IMR-90 (cell line): ENCODE data around the gene TMEM43. TPM values are rescaled to one million over a fixed set of nuclear protein-coding genes. Genes with fewer than 3 reads are reported as not detected.

Experiments
- ATAC-seq: fragments of 200-7000 bp; cut with Tn5 transposase; 2 replicates; pipeline ENCODE4 v1.9.1; 2020; ENCODE audit warnings: low read depth, mild to moderate bottlenecking, moderate library complexity
- BruUV-seq: library from RNA; stranded (reverse); fragments of 400-500 nt; replicated peaks from 2 replicates; lab custom pipeline; 2021; lab: Mats Ljungman, UMichigan
- CTCF ChIA-PET: fragments of 300-600 bp; formaldehyde crosslinking; extraction: SDS; loops from one replicate; lab custom pipeline; 2021; ENCODE audit warnings: antibody characterized with exemption; lab: Yijun Ruan, JAX
- POLR2A ChIA-PET: fragments of 300-600 bp; sonication (Branson Sonifier 250); formaldehyde crosslinking; loops from one replicate; lab custom pipeline; 2022; ENCODE audit warnings: antibody characterized with exemption; ENCODE audit not compliant: unreplicated experiment; lab: Charles Lee
- DNase-seq: peaks from one replicate; pipeline ENCODE4 v3.0.0; 2013
- H2AFZ ChIP-seq: replicated peaks from 2 replicates; pipeline ENCODE3; 2013; ENCODE audit warnings: low read length, mild to moderate bottlenecking; ENCODE audit not compliant: poor library complexity
- H2AK5ac ChIP-seq: 2 replicates; pipeline ENCODE4 v1.6.1; 2013; ENCODE audit warnings: low read depth, low read length, inconsistent platforms
- H2AK9ac ChIP-seq: replicated peaks from 2 replicates; pipeline ENCODE3; 2013; ENCODE audit warnings: mild to moderate bottlenecking, low read depth, low read length, moderate library complexity; ENCODE audit not compliant: poor library complexity
- H2BK120ac ChIP-seq: 2 replicates; pipeline ENCODE4 v1.6.1; 2013; ENCODE audit warnings: low read depth, low read length, inconsistent platforms
- H2BK15ac ChIP-seq: 3 replicates; pipeline ENCODE4 v1.6.1; 2013; ENCODE audit warnings: low read depth, low read length, inconsistent platforms
- H2BK20ac ChIP-seq: 2 replicates; pipeline ENCODE4 v1.6.1; 2013; ENCODE audit warnings: low read depth, mild to moderate bottlenecking, inconsistent platforms, low read length, moderate library complexity
- H2BK5ac ChIP-seq: 2 replicates; pipeline ENCODE4 v1.6.1; 2013; ENCODE audit warnings: mild to moderate bottlenecking, low read depth, low read length, inconsistent platforms; ENCODE audit not compliant: poor library complexity, severe bottlenecking
- H3K14ac ChIP-seq: replicated peaks from 2 replicates; pipeline ENCODE4 v1.6.1; 2013; ENCODE audit warnings: low read depth, low read length, inconsistent platforms
- H3K18ac ChIP-seq: 2 replicates; pipeline ENCODE4 v1.6.1; 2013; ENCODE audit warnings: low read depth, low read length, control low read depth
- H3K23ac ChIP-seq: 2 replicates; pipeline ENCODE4 v1.6.1; 2013; ENCODE audit warnings: low read depth, low read length, inconsistent platforms
- H3K27ac ChIP-seq: 2 replicates; pipeline ENCODE4 v1.5.1; 2013; ENCODE audit warnings: mild to moderate bottlenecking, control low read depth, low read length; ENCODE audit not compliant: insufficient read depth
- H3K27me3 ChIP-seq: 2 replicates; pipeline ENCODE4 v1.6.1; 2013; ENCODE audit warnings: low read length; ENCODE audit not compliant: control insufficient read depth, insufficient read depth
- H3K36me3 ChIP-seq: 2 replicates; pipeline ENCODE4 v1.6.1; 2013; ENCODE audit warnings: low read length, mixed read lengths; ENCODE audit not compliant: control insufficient read depth, insufficient read depth
- H3K4ac ChIP-seq: 2 replicates; pipeline ENCODE4 v1.6.1; 2013; ENCODE audit warnings: low read depth, low read length, inconsistent platforms
- H3K4me1 ChIP-seq: 2 replicates; pipeline ENCODE4 v1.6.1; 2013; ENCODE audit warnings: low read length, mixed read lengths; ENCODE audit not compliant: control insufficient read depth, insufficient read depth
- H3K4me2 ChIP-seq: 2 replicates; pipeline ENCODE4 v1.6.1; 2013; ENCODE audit warnings: low read depth, mild to moderate bottlenecking, control low read depth, low read length, moderate library complexity
- H3K4me3 ChIP-seq: 2 replicates; pipeline ENCODE4 v1.5.1; 2013; ENCODE audit warnings: low read depth, mild to moderate bottlenecking, control low read depth, low read length, moderate library complexity; ENCODE audit not compliant: insufficient read depth
- H3K56ac ChIP-seq: 2 replicates; pipeline ENCODE4 v1.6.1; 2013; ENCODE audit warnings: low read length, inconsistent platforms; ENCODE audit not compliant: insufficient read depth; ENCODE audit errors: extremely low read depth
- H3K79me1 ChIP-seq, 2 experiments: 2 replicates each; pipeline ENCODE4 v1.6.1; 2013; ENCODE audit warnings: low read length in 2 of 2, inconsistent platforms in 1 of 2, low read depth in 1 of 2
- H3K9ac ChIP-seq: 2 replicates; pipeline ENCODE4 v1.6.1; 2013; ENCODE audit warnings: low read depth, low read length, control low read depth
- H3K9me1 ChIP-seq: 2 replicates; pipeline ENCODE4 v1.6.1; 2013; ENCODE audit warnings: low read length, inconsistent platforms; ENCODE audit not compliant: insufficient read depth
- H3K9me3 ChIP-seq: 2 replicates; pipeline ENCODE4 v1.6.1; 2013; ENCODE audit warnings: low read length; ENCODE audit not compliant: control insufficient read depth, insufficient read depth
- H4K20me1 ChIP-seq: 2 replicates; pipeline ENCODE4 v1.6.1; 2013; ENCODE audit warnings: low read length, inconsistent platforms; ENCODE audit not compliant: insufficient read depth
- H4K5ac ChIP-seq: 2 replicates; pipeline ENCODE4 v1.6.1; 2013; ENCODE audit warnings: mild to moderate bottlenecking, low read depth, low read length, control low read depth
- H4K8ac ChIP-seq, 2 experiments: 2 replicates each; pipeline ENCODE4 v1.6.1; 2013; ENCODE audit warnings: low read depth in 2 of 2, low read length in 2 of 2, control low read depth in 1 of 2, inconsistent platforms in 1 of 2
- H4K91ac ChIP-seq: 2 replicates; pipeline ENCODE4 v1.6.1; 2013; ENCODE audit warnings: low read depth, low read length, inconsistent platforms; ENCODE audit not compliant: insufficient read depth
- CHD1 ChIP-seq: IDR thresholded peaks from 2 replicates; pipeline ENCODE4 v1.6.1; 2012; ENCODE audit warnings: low read depth, low read length, improper control_type of control experiment
- CTCF ChIP-seq: conservative IDR thresholded peaks from 2 replicates; pipeline ENCODE4 v1.5.1; 2012; ENCODE audit warnings: mild to moderate bottlenecking, low read depth, low read length, improper control_type of control experiment
- FOS ChIP-seq: fragments of 150-350 bp; IDR thresholded peaks from 2 replicates; pipeline ENCODE4 v1.6.1; 2016; ENCODE audit warnings: low read depth, low read length
- MAFK ChIP-seq: IDR thresholded peaks from 2 replicates; pipeline ENCODE4 v1.6.1; 2012; ENCODE audit warnings: low read depth, low read length, improper control_type of control experiment
- MAZ ChIP-seq: IDR thresholded peaks from 2 replicates; pipeline ENCODE4 v1.6.1; 2012; ENCODE audit warnings: low read depth, mild to moderate bottlenecking, low read length, improper control_type of control experiment, moderate library complexity, borderline replicate concordance
- MXI1 ChIP-seq: IDR thresholded peaks from 2 replicates; pipeline ENCODE4 v1.6.1; 2012; ENCODE audit warnings: low read depth, mild to moderate bottlenecking, low read length, moderate library complexity, borderline replicate concordance
- NFE2L2 ChIP-seq: fragments of 150-350 bp; IDR thresholded peaks from 2 replicates; pipeline ENCODE4 v1.6.1; 2016; ENCODE audit warnings: low read depth, mild to moderate bottlenecking, low read length
- POLR2A ChIP-seq: IDR thresholded peaks from 2 replicates; pipeline ENCODE4 v1.6.1; 2012; ENCODE audit warnings: mild to moderate bottlenecking, low read depth, low read length
- RAD21 ChIP-seq: IDR thresholded peaks from 2 replicates; pipeline ENCODE4 v1.6.1; 2012; ENCODE audit warnings: low read length, improper control_type of control experiment
- RCOR1 ChIP-seq: IDR thresholded peaks from 2 replicates; pipeline ENCODE4 v1.6.1; 2012; ENCODE audit warnings: mild to moderate bottlenecking, low read length, improper control_type of control experiment; ENCODE audit not compliant: insufficient replicate concordance
- RFX5 ChIP-seq: IDR thresholded peaks from 2 replicates; pipeline ENCODE4 v1.8.0; 2012; ENCODE audit warnings: low read depth, mild to moderate bottlenecking, low read length, moderate library complexity
- SMC3 ChIP-seq: fragments of 150-350 bp; IDR thresholded peaks from 2 replicates; pipeline ENCODE4 v1.6.1; 2016; ENCODE audit warnings: low read depth, mild to moderate bottlenecking, antibody characterized with exemption, low read length, moderate library complexity
- USF2 ChIP-seq: fragments of 150-350 bp; IDR thresholded peaks from 2 replicates; pipeline ENCODE4 v1.6.1; 2017; ENCODE audit warnings: mild to moderate bottlenecking, antibody characterized with exemption, low read length, low read depth
- WGBS, 2 experiments: methylation state at CpG; one replicate each; pipeline versions ENCODE4 v1.1.5 to v1.1.7; 2013; ENCODE audit warnings: missing lambda C conversion rate in 2 of 2; ENCODE audit not compliant: insufficient read length in 1 of 2; ENCODE audit errors: extremely low coverage in 2 of 2; 5-methylcytosine and 5-hydroxymethylcytosine counted together
- dilution Hi-C: fragments of 300-500 bp; cut with HindIII; formaldehyde crosslinking; loops from one replicate; pipeline ENCODE4 v1.14.3; 2018; ENCODE audit warnings: low sequenced_read_pairs; ENCODE audit not compliant: unreplicated experiment
- in situ Hi-C: fragments of 300-500 bp; cut with MboI; formaldehyde crosslinking; loops from 3 replicates; pipeline ENCODE4 v1.14.3; 2019; ENCODE audit warnings: low sequenced_read_pairs, inconsistent platforms, mixed read lengths
- intact Hi-C: fragments of 100-400 bp; cut with micrococcal nuclease; formaldehyde crosslinking; loops from 2 replicates; pipeline ENCODE4 v1.10.0; 2022
- polyA plus RNA-seq, 3 experiments: library from polyadenylated mRNA; depleted of rRNA; stranded (reverse); fragments of >200 nt; gene quantifications; 2 replicates each; pipeline ENCODE4 v1.2.3, GENCODE V29; 2012; ENCODE audit warnings: low replicate concordance in 1 of 3
- total RNA-seq: library from RNA; depleted of rRNA; stranded (reverse); fragments of >200 nt; gene quantifications from 2 replicates; pipeline ENCODE4 v1.2.3, GENCODE V29; 2012
- TF ChIP-seq, protein P1 (sequence below): fragments of 150-350 bp; IDR thresholded peaks from 2 replicates; pipeline ENCODE4 v1.6.1; 2016; ENCODE audit warnings: low read depth, mild to moderate bottlenecking, low read length, moderate library complexity, borderline replicate concordance

TMEM43 gene
- total and polyA plus RNA-seq, 2 of the 4 experiments (the other 2 are of a cell fraction): 109 to 114 TPM

DNA sequence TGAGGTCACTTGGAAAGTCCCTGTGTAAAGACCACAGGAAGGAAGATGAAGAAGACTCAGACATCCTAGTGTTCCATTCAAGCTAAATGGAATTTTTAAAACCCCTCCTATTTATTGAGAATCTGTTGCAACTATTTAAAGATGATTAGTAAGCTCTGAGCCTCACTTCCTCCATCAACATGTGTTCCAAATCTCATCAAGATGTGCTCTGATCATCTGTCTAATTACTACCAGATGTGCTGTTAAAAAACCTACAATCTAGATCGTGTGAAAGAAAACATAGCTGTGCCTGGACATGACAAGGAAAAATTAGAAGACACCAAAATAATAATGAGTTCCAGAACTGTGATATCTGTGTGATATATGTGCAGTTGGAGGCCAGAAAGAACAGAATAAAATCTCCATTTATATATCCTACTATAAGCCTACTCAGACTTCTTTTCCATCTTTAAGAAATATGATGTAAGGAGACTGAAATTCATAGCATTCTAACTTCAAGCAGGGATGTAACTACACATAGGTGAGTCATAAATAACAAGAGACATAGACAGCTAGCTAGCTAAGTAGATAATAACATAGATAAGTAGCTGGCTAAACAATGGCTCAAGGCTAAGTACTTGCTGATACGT, 45.8 kb downstream of the TMEM43 start:
- no peaks in the 10 kb centered on the region for H3K9me3 ChIP-seq
- peaks cover 40 to 52% of the 10 kb centered on the region in 2 experiments for H3K79me1 ChIP-seq
- H3K9ac ChIP-seq: no peak overlapping the region
- 0 out of 2 replicates have a peak overlapping the region, but pooled peaks have one; percentile 11 for H3K14ac ChIP-seq
- 0 out of 2 replicates have a peak overlapping the region, but pooled peaks have one; percentile 23 for H2AK5ac ChIP-seq
- peak overlapping the region; percentile 42; the same call in 1 of the 2 replicates for H3K23ac ChIP-seq
- no peak overlapping the region for H3K56ac ChIP-seq
- no peak overlapping the region for H2AK9ac ChIP-seq
- peak overlapping the region; percentile 83; the same call in 1 of the 2 replicates for H4K5ac ChIP-seq
- H3K27me3 ChIP-seq: no peaks in the 10 kb centered on the region
- peak overlapping the region; percentile 80 for H2BK20ac ChIP-seq
- peak overlapping the region; percentile 52; the same call in 1 of the 2 replicates for H4K91ac ChIP-seq
- H3K4ac ChIP-seq: peak overlapping the region; percentile 62; the same call in 1 of the 2 replicates
- peak overlapping the region; percentile 43; the same call in 1 of the 2 replicates for H3K4me2 ChIP-seq
- no peak overlapping the region for H2AFZ ChIP-seq
- no CpG with 5 or more reads among the region's 2 CpGs for WGBS, 2 experiments
- ATAC-seq: peak; percentile 74
- H3K4me3 ChIP-seq: no peak overlapping the region
- H3K18ac ChIP-seq: peak overlapping the region; percentile 86; the same call in 1 of the 2 replicates
- POLR2A ChIA-PET: no interaction called here
- H3K4me1 ChIP-seq: peaks cover 6% of the 10 kb centered on the region
- peak; percentile 90 for DNase-seq
- peak overlapping the region; percentile 82 for H2BK120ac ChIP-seq
- H2BK5ac ChIP-seq: peak overlapping the region; percentile 88
- peaks cover 8% of the 10 kb centered on the region; the same call in 1 of the 2 replicates for H3K9me1 ChIP-seq
- intact Hi-C loops: loop anchor here (5.0 kb wide), 1 partner anchor 513 kb away; no protein-coding TSS in a partner anchor
- peaks cover 49% of the 10 kb centered on the region for H3K36me3 ChIP-seq
- CTCF ChIA-PET: interaction anchor here (1.1 kb wide), 1 partner anchor 92 kb away, joined by 3 read pairs; no protein-coding TSS in a partner anchor
- no peak overlapping the region; the same call in 1 of the 2 replicates for H3K27ac ChIP-seq
- H4K8ac ChIP-seq: peak overlapping the region in 1 of 2 experiments; percentile 37; a peak in 1 of 4 replicates
- in situ Hi-C loops: no loop called here
- H4K20me1 ChIP-seq: peaks cover 4% of the 10 kb centered on the region; the same call in 1 of the 2 replicates
- BruUV-seq: no TSS peak
- no peak overlapping the region for H2BK15ac ChIP-seq
- dilution Hi-C loops: no loop called here
- TF ChIP-seq RCOR1 (no peak), MAFK (no peak), FOS (peak; percentile 47; the same call in 1 of the 2 replicates), CHD1 (no peak), RAD21 (no peak), USF2 (no peak), NFE2L2 (no peak), RFX5 (no peak), MAZ (no peak), CTCF (no peak), POLR2A (no peak), SMC3 (no peak), MXI1 (no peak)
- TF ChIP-seq, protein P1, sequence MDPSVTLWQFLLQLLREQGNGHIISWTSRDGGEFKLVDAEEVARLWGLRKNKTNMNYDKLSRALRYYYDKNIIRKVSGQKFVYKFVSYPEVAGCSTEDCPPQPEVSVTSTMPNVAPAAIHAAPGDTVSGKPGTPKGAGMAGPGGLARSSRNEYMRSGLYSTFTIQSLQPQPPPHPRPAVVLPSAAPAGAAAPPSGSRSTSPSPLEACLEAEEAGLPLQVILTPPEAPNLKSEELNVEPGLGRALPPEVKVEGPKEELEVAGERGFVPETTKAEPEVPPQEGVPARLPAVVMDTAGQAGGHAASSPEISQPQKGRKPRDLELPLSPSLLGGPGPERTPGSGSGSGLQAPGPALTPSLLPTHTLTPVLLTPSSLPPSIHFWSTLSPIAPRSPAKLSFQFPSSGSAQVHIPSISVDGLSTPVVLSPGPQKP: no peak
